H9 (cell line): ENCODE results near the gene MYO10. TPM values are rescaled to one million over a fixed set of nuclear protein-coding genes. Genes with fewer than 3 reads are reported as not detected.
A peak's percentile ranks its signal among the peaks of the same experiment; 100 is the strongest.

ENCODE experiments used
- DNase-seq: peaks from one replicate; pipeline ENCODE4 v3.0.0-alpha.2; 2017
- H2AFZ ChIP-seq: one replicate; pipeline ENCODE4 v1.6.1; 2013; ENCODE audit warnings: mild to moderate bottlenecking, low read length, control low read depth, moderate library complexity
- H2AK5ac ChIP-seq: 2 replicates; pipeline ENCODE4 v1.6.1; 2013; ENCODE audit warnings: low read length, control low read depth, mixed read lengths; ENCODE audit not compliant: insufficient read length
- H2BK120ac ChIP-seq: one replicate; pipeline ENCODE4 v1.6.1; 2013; ENCODE audit warnings: low read depth, mild to moderate bottlenecking, low read length, control low read depth, inconsistent platforms; ENCODE audit not compliant: poor library complexity, severe bottlenecking
- H2BK12ac ChIP-seq: 2 replicates; pipeline ENCODE4 v1.6.1; 2013; ENCODE audit warnings: low read length, control low read depth, mixed read lengths, low read depth; ENCODE audit not compliant: insufficient read length
- H2BK15ac ChIP-seq: 2 replicates; pipeline ENCODE4 v1.6.1; 2013; ENCODE audit warnings: low read depth, low read length, control low read depth
- H2BK20ac ChIP-seq: one replicate; pipeline ENCODE4 v1.6.1; 2013; ENCODE audit warnings: low read depth, mild to moderate bottlenecking, low read length, control low read depth, inconsistent platforms; ENCODE audit not compliant: poor library complexity, severe bottlenecking
- H2BK5ac ChIP-seq: 2 replicates; pipeline ENCODE4 v1.6.1; 2013; ENCODE audit warnings: low read length, control low read depth, mixed read lengths; ENCODE audit not compliant: insufficient read length
- H3K14ac ChIP-seq: 2 replicates; pipeline ENCODE4 v1.6.1; 2013; ENCODE audit warnings: low read length, control low read depth; ENCODE audit not compliant: insufficient read depth
- H3K18ac ChIP-seq: 2 replicates; pipeline ENCODE4 v1.6.1; 2013; ENCODE audit warnings: low read depth, mild to moderate bottlenecking, mixed read lengths, low read length, control low read depth; ENCODE audit not compliant: insufficient read length
- H3K23ac ChIP-seq: 2 replicates; pipeline ENCODE4 v1.6.1; 2013; ENCODE audit warnings: low read length, control low read depth, mixed read lengths, low read depth; ENCODE audit not compliant: insufficient read length
- H3K23me2 ChIP-seq: 2 replicates; pipeline ENCODE4 v1.6.1; 2013; ENCODE audit warnings: low read depth, mild to moderate bottlenecking, mixed read lengths, low read length, control low read depth; ENCODE audit not compliant: insufficient read length, poor library complexity, severe bottlenecking
- H3K27ac ChIP-seq: 2 replicates; pipeline ENCODE4 v1.5.1; 2013; ENCODE audit warnings: low read length, control low read depth, mixed read lengths, low read depth; ENCODE audit not compliant: insufficient read length
- H3K27me3 ChIP-seq: 2 replicates; pipeline ENCODE4 v1.6.1; 2013; ENCODE audit warnings: low read length, control low read depth, inconsistent platforms; ENCODE audit not compliant: insufficient read depth
- H3K4ac ChIP-seq: 2 replicates; pipeline ENCODE4 v1.6.1; 2013; ENCODE audit warnings: low read depth, mild to moderate bottlenecking, control low read depth, inconsistent platforms, low read length, moderate library complexity
- H3K4me1 ChIP-seq: 2 replicates; pipeline ENCODE4 v1.6.1; 2013; ENCODE audit warnings: low read length, control low read depth, inconsistent platforms; ENCODE audit not compliant: insufficient read depth
- H3K4me2 ChIP-seq: 2 replicates; pipeline ENCODE4 v1.6.1; 2013; ENCODE audit warnings: low read length, control low read depth, mixed read lengths; ENCODE audit not compliant: insufficient read length, insufficient read depth
- H3K56ac ChIP-seq: 2 replicates; pipeline ENCODE4 v1.6.1; 2013; ENCODE audit warnings: low read depth, mild to moderate bottlenecking, mixed read lengths, low read length, control low read depth; ENCODE audit not compliant: insufficient read length
- H3K79me1 ChIP-seq: 2 replicates; pipeline ENCODE4 v1.6.1; 2013; ENCODE audit warnings: low read depth, mild to moderate bottlenecking, moderate library complexity, low read length, control low read depth, inconsistent platforms; ENCODE audit not compliant: insufficient read depth, poor library complexity, severe bottlenecking
- H3K79me2 ChIP-seq: 2 replicates; pipeline ENCODE4 v1.6.1; 2013; ENCODE audit warnings: low read length, control low read depth, inconsistent platforms; ENCODE audit not compliant: insufficient read depth
- H3K9ac ChIP-seq: 2 replicates; pipeline ENCODE4 v1.6.1; 2013; ENCODE audit warnings: low read length, control low read depth, mixed read lengths; ENCODE audit not compliant: insufficient read length; ENCODE audit errors: extremely low read depth
- H3K9me3 ChIP-seq: one replicate; pipeline ENCODE4 v1.6.1; 2013; ENCODE audit warnings: low read depth, low read length, inconsistent platforms; ENCODE audit not compliant: control insufficient read depth
- H3T11ph ChIP-seq: one replicate; pipeline ENCODE4 v1.6.1; 2013; ENCODE audit warnings: mild to moderate bottlenecking, low read length, control low read depth, inconsistent platforms
- H4K20me1 ChIP-seq: one replicate; pipeline ENCODE4 v1.6.1; 2013; ENCODE audit not compliant: control insufficient read depth, insufficient read length, insufficient read depth
- H4K5ac ChIP-seq: 2 replicates; pipeline ENCODE4 v1.6.1; 2013; ENCODE audit warnings: low read depth, mild to moderate bottlenecking, mixed read lengths, low read length, control low read depth; ENCODE audit not compliant: insufficient read length
- H4K8ac ChIP-seq: replicated peaks from 2 replicates; pipeline ENCODE4 v1.6.1; 2013; ENCODE audit warnings: low read length, control low read depth, mixed read lengths, low read depth; ENCODE audit not compliant: insufficient read length
- H4K91ac ChIP-seq: 2 replicates; pipeline ENCODE4 v1.6.1; 2013; ENCODE audit warnings: low read depth, mild to moderate bottlenecking, moderate library complexity, mixed read lengths, low read length, control low read depth; ENCODE audit not compliant: insufficient read length
- H3K27ac Mint-ChIP-seq, 3 experiments: 2 replicates in 2 of 3; 3 replicates in 1 of 3; pipeline ENCODE4 v1.8.0; 2020 to 2021; ENCODE audit warnings: mixed read lengths in 3 of 3, mild to moderate bottlenecking in 1 of 3, moderate library complexity in 1 of 3
- H3K27me3 Mint-ChIP-seq: 2 replicates; pipeline ENCODE4 v1.8.0; 2021; ENCODE audit warnings: low read depth, mild to moderate bottlenecking, moderate library complexity, mixed read lengths
- H3K36me3 Mint-ChIP-seq, 3 experiments: 2 replicates in 2 of 3; 3 replicates in 1 of 3; pipeline ENCODE4 v1.8.0; 2020 to 2021; ENCODE audit warnings: low read depth in 3 of 3, mixed read lengths in 3 of 3; ENCODE audit not compliant: insufficient read depth in 1 of 3
- H3K4me1 Mint-ChIP-seq, 2 experiments: 2 replicates each; pipeline ENCODE4 v1.8.0; 2020; ENCODE audit warnings: mixed read lengths in 2 of 2
- H3K4me3 Mint-ChIP-seq, 2 experiments: 2 replicates in 1 of 2; 3 replicates in 1 of 2; pipeline ENCODE4 v1.8.0; 2020 to 2021; ENCODE audit warnings: mild to moderate bottlenecking in 2 of 2, mixed read lengths in 2 of 2, moderate library complexity in 1 of 2
- H3K9me3 Mint-ChIP-seq, 2 experiments: 2 replicates in 1 of 2; 3 replicates in 1 of 2; pipeline ENCODE4 v1.8.0; 2020; ENCODE audit warnings: mild to moderate bottlenecking in 2 of 2, mixed read lengths in 2 of 2, moderate library complexity in 1 of 2
- WGBS: extraction: QIAGEN DNeasy Blood & Tissue Kit; methylation state at CpG from one replicate; pipeline ENCODE4 v1.1.7; 2013; ENCODE audit warnings: missing lambda C conversion rate, low lambda C conversion rate, mixed read lengths; ENCODE audit not compliant: insufficient read length; ENCODE audit errors: extremely low coverage; 5-methylcytosine and 5-hydroxymethylcytosine counted together
- total RNA-seq: library from RNA; stranded (reverse); gene quantifications from 2 replicates; pipeline ENCODE4 v1.2.1, GENCODE V29; 2021
- TF ChIP-seq, protein P1 (sequence below): fragments of 200-600 bp; sonication (generic); conservative IDR thresholded peaks from 3 replicates; pipeline ENCODE4 v1.8.0; 2021; ENCODE audit warnings: antibody characterized with exemption, mild to moderate bottlenecking

The MYO10 gene
- total RNA-seq, 1 experiment from 2014 or later = 127 TPM

DNA sequence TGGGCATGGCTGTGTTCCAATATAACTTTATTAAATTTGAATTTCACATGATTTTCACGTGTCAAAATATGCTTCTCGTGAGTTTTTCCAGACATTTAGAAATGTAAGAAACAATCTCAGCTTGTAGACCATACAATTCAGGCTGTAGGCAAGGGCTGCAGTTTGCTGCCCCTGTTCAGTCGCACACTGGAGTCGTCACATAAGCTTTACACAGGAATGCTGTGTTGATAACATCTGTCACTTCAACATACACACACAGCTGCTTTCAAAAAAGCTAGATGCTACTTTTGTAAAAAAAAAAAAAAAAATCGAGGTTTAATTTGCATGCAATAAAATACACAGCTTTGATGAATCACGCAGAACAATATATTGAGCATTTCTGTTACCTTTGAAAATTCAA lies 77.9 kb downstream of the MYO10 start:
- no peaks in the 10 kb centered on the region for H4K20me1 ChIP-seq
- H4K91ac ChIP-seq = no peak overlapping the region
- no CpG with 5 or more reads among the region's 6 CpGs for WGBS
- no peaks in the 10 kb centered on the region for H3K79me1 ChIP-seq
- H3K4me2 ChIP-seq = no peak overlapping the region
- H3K4ac ChIP-seq = no peak overlapping the region
- Mint-ChIP-seq H3K4me1 (peaks cover 50 to 55% of the 10 kb centered on the region in 2 experiments), H3K4me3 (no peak overlapping the region), H3K9me3 (peaks cover 0 to 4% of the 10 kb centered on the region in 2 experiments; a peak in 2 of 5 replicates), H3K36me3 (peaks cover 3 to 9% (median 4%) of the 10 kb centered on the region in 3 experiments), H3K27me3 (no peaks in the 10 kb centered on the region), H3K27ac (0 out of 7 replicates have a peak overlapping the region, but pooled peaks of 1 of the 3 experiments have one; percentile 40)
- H2BK120ac ChIP-seq = no peak overlapping the region
- no peaks in the 10 kb centered on the region for H3K27me3 ChIP-seq
- no peak for DNase-seq
- H2BK20ac ChIP-seq = no peak overlapping the region
- H3K23me2 ChIP-seq = no peaks in the 10 kb centered on the region
- no peak overlapping the region for H2BK15ac ChIP-seq
- no peak overlapping the region for H4K8ac ChIP-seq
- no peaks in the 10 kb centered on the region for H3K79me2 ChIP-seq
- H3K14ac ChIP-seq = no peak overlapping the region
- no peak overlapping the region for H2AFZ ChIP-seq
- no peak overlapping the region for H3K9ac ChIP-seq
- H2BK5ac ChIP-seq = no peak overlapping the region
- no peak overlapping the region for H2BK12ac ChIP-seq
- H4K5ac ChIP-seq = no peak overlapping the region
- no peak overlapping the region for H3K56ac ChIP-seq
- no peak overlapping the region for H3K23ac ChIP-seq
- no peak overlapping the region for H3T11ph ChIP-seq
- peaks cover 14% of the 10 kb centered on the region for H3K4me1 ChIP-seq
- H2AK5ac ChIP-seq = no peak overlapping the region
- TF ChIP-seq, protein P1, sequence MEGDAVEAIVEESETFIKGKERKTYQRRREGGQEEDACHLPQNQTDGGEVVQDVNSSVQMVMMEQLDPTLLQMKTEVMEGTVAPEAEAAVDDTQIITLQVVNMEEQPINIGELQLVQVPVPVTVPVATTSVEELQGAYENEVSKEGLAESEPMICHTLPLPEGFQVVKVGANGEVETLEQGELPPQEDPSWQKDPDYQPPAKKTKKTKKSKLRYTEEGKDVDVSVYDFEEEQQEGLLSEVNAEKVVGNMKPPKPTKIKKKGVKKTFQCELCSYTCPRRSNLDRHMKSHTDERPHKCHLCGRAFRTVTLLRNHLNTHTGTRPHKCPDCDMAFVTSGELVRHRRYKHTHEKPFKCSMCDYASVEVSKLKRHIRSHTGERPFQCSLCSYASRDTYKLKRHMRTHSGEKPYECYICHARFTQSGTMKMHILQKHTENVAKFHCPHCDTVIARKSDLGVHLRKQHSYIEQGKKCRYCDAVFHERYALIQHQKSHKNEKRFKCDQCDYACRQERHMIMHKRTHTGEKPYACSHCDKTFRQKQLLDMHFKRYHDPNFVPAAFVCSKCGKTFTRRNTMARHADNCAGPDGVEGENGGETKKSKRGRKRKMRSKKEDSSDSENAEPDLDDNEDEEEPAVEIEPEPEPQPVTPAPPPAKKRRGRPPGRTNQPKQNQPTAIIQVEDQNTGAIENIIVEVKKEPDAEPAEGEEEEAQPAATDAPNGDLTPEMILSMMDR = no peak
- H3K9me3 ChIP-seq = no peaks in the 10 kb centered on the region
- H3K18ac ChIP-seq = no peak overlapping the region
- H3K27ac ChIP-seq = no peak overlapping the region
